A549 treated with GW870086 at 1 μM for 4 hours (cell line): ENCODE data around the gene BEX1. TPM values are rescaled to one million over a fixed set of nuclear protein-coding genes. Genes with fewer than 3 reads are reported as not detected.

ENCODE experiments used
- total RNA-seq: library from RNA; stranded (reverse); fragments of 200-300 nt; extraction: Qiagen RNA extraction; gene quantifications from 5 replicates; pipeline ENCODE4 v1.2.3, GENCODE V29; 2022; ENCODE audit warnings: low read depth

The BEX1 gene
- not detected in 5 replicates for total RNA-seq

GRCh38 chrX:103063918-103064434 lies at the start of gene BEX1:
Gene BEX1, minus strand, starts transcription at chrX:103064171. Its CDS starts 897 bp downstream, at chrX:103063274.

GRCh38 chrX:103092942-103093341 lies 29.0 kb upstream of the BEX1 start, which contains the start of gene NXF3:
Gene NXF3, minus strand, starts transcription at chrX:103093143. Its CDS starts 120 bp downstream, at chrX:103093023.

Other genes with a start within 250 kb of the BEX1 start
- 0.13 TPM in 1 of 5 replicates, not detected in the others for gene RAB40AL, start 126.9 kb downstream of the BEX1 start, total RNA-seq
- 0.28 TPM in 1 of 5 replicates, not detected in the others for gene NXF3, start 29.0 kb upstream of the BEX1 start, total RNA-seq
- 1.8 to 2.8 TPM (median 2.1 TPM) in 5 replicates for gene BEX4, start 150.9 kb upstream of the BEX1 start, total RNA-seq
- gene TCEAL8, start 191.0 kb upstream of the BEX1 start, total RNA-seq: 22.7 to 37.1 TPM (median 32.2 TPM) in 5 replicates
- gene TCEAL5, start 212.6 kb upstream of the BEX1 start, total RNA-seq: not detected in 5 replicates
- gene BEX2, start 246.8 kb upstream of the BEX1 start, total RNA-seq: 7.0 to 13.7 TPM (median 10.2 TPM) in 5 replicates